GM21576 (cell line): Measurements from ENCODE around the gene GPHN.
A peak's percentile ranks its signal among the peaks of the same experiment; 100 is the strongest.
"Not testable (repeated sequence)": the region's sequence is repeated elsewhere in the genome, so short reads cannot be mapped to it uniquely, and the experiment has no call there.

Experiments
- ATAC-seq: cut with Tn5 transposase; IDR thresholded peaks from one replicate; pipeline ENCODE4 v1.9.1; 2021; ENCODE audit warnings: mild to moderate bottlenecking, moderate library complexity; ENCODE audit not compliant: unreplicated experiment

Gene GPHN

GRCh38 chr14:66501592-66501991 is 6.4 kb upstream of the GPHN start:
- ATAC-seq: no peak

GRCh38 chr14:66502836-66503235 is 5.1 kb upstream of the GPHN start:
- not testable (repeated sequence) for ATAC-seq

- no peak for ATAC-seq
Measured at GRCh38 chr14:66503532-66503931, 4.4 kb upstream of the GPHN start.

GRCh38 chr14:66507181-66507721 is 696 bp upstream of the GPHN start:
- peak; percentile 10 for ATAC-seq

- ATAC-seq: no peak
Measured at GRCh38 chr14:66508547-66508845, 549 bp downstream of the GPHN start.

- peak; percentile 28 for ATAC-seq
Measured at GRCh38 chr14:66508846-66509621, 1.1 kb downstream of the GPHN start.

GRCh38 chr14:66509874-66510273 is 1.9 kb downstream of the GPHN start:
- ATAC-seq: no peak

GRCh38 chr14:66511849-66512248 is 3.9 kb downstream of the GPHN start:
- ATAC-seq: no peak

GRCh38 chr14:66514213-66514612 is 6.3 kb downstream of the GPHN start:
- no peak for ATAC-seq

- no peak for ATAC-seq
Measured at GRCh38 chr14:66530526-66530925, 22.6 kb downstream of the GPHN start.

- no peak for ATAC-seq
Measured at GRCh38 chr14:66539034-66539433, 31.1 kb downstream of the GPHN start.

GRCh38 chr14:66540038-66540437 is 32.1 kb downstream of the GPHN start:
- ATAC-seq: no peak

- ATAC-seq: no peak
Measured at GRCh38 chr14:66541627-66542026, 33.7 kb downstream of the GPHN start.

GRCh38 chr14:66543996-66544395 is 36.0 kb downstream of the GPHN start:
- no peak for ATAC-seq

- ATAC-seq: not testable (repeated sequence)
Measured at GRCh38 chr14:66545191-66545590, 37.2 kb downstream of the GPHN start.

GRCh38 chr14:66545751-66546150 is 37.8 kb downstream of the GPHN start:
- ATAC-seq: not testable (repeated sequence)

GRCh38 chr14:66563731-66564130 is 55.8 kb downstream of the GPHN start:
- no peak for ATAC-seq

GRCh38 chr14:66568220-66568619 is 60.3 kb downstream of the GPHN start:
- no peak for ATAC-seq

- ATAC-seq: no peak
Measured at GRCh38 chr14:66572826-66573225, 64.9 kb downstream of the GPHN start.

GRCh38 chr14:66575014-66575413 is 67.1 kb downstream of the GPHN start:
- no peak for ATAC-seq

- ATAC-seq: no peak
Measured at GRCh38 chr14:66575939-66576338, 68.0 kb downstream of the GPHN start.

- not testable (repeated sequence) for ATAC-seq
Measured at GRCh38 chr14:66587753-66588152, 79.8 kb downstream of the GPHN start.

GRCh38 chr14:66595394-66595793 is 87.4 kb downstream of the GPHN start:
- no peak for ATAC-seq
